ENCODE data around the gene VSTM4. TPM values are rescaled to one million over a fixed set of nuclear protein-coding genes. Genes with fewer than 3 reads are reported as not detected.

Gene VSTM4
- total RNA-seq, 1 donor from 2014 or later: 0.50 TPM

- no peak for TF ChIP-seq CTCF (IDR thresholded peaks at IDR 0.05; ENCODE audit: insufficient read depth, low read length, poor library complexity, severe bottlenecking)
- Histone ChIP-seq H3K36me3 (ENCODE audit: control insufficient read depth, insufficient read depth, low read length) (no peaks in the 10 kb centered on the region), H3K4me3 (ENCODE audit: low read depth, low read length) (no peak overlapping the region), H3K27me3 (ENCODE audit: control insufficient read depth, insufficient read depth, low read length) (peaks cover 9% of the 10 kb centered on the region)
- no peak for DNase-seq (ENCODE audit: low read depth)
Observed at GRCh38 chr10:49109669-49110340, 5.5 kb downstream of the VSTM4 start.

DNA sequence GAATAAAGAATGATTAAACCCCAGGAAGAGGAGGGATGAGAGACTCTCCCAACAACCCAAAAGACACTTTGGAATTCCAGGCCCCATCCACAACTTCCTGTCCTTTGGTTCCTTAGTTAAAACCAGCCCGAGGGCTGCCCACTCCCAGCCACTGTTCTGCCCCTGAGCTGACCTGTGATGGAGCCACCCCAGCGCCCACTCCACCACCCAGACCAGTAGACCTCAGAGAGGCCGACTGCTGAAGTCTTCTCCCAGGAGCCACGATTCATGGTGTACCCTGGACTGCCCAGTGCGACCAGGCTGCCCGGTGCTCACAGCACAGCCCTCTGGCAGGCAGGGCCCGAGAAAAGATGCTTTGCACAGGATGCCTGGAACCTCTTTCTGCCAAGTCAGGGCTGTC, 6.7 kb downstream of the VSTM4 start:
- peaks cover 5% of the 10 kb centered on the region for H3K27me3 ChIP-seq (ENCODE audit: control insufficient read depth, insufficient read depth, low read length)
- no peak for TF ChIP-seq CTCF (IDR thresholded peaks at IDR 0.05; ENCODE audit: insufficient read depth, low read length, poor library complexity, severe bottlenecking)
- no peaks in the 10 kb centered on the region for H3K36me3 ChIP-seq (ENCODE audit: control insufficient read depth, insufficient read depth, low read length)
- no peak for DNase-seq (ENCODE audit: low read depth)
- no peak overlapping the region for H3K4me3 ChIP-seq (ENCODE audit: low read depth, low read length)

DNA sequence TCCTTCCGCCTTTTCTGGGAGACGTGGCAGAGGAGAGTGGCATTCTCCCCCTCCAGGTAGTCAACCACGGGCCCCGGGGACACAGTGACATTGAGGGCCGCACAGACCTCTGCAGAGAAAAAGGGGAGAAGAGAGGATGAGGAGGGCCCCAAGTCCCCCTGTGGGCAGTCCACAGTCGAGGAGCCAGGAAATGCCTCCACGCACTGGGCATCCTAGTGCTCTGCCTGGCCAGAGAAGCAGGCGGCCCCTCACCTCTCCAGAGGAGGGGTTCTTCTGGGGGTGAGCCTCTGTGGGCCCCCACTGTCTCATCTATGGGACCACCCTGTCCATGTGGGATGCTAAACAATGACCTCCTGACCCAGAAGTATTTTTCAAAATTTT, 7.4 kb downstream of the VSTM4 start:
- no peaks in the 10 kb centered on the region for H3K36me3 ChIP-seq (ENCODE audit: control insufficient read depth, insufficient read depth, low read length)
- H3K4me3 ChIP-seq (ENCODE audit: low read depth, low read length): no peak overlapping the region
- H3K27me3 ChIP-seq (ENCODE audit: control insufficient read depth, insufficient read depth, low read length): peaks cover 4% of the 10 kb centered on the region
- DNase-seq (ENCODE audit: low read depth): no peak
- no peak for TF ChIP-seq CTCF (IDR thresholded peaks at IDR 0.05; ENCODE audit: insufficient read depth, low read length, poor library complexity, severe bottlenecking)

GRCh38 chr10:49107111-49107886, 8.0 kb downstream of the VSTM4 start:
- TF ChIP-seq CTCF (IDR thresholded peaks at IDR 0.05; ENCODE audit: insufficient read depth, low read length, poor library complexity, severe bottlenecking): no peak
- Histone ChIP-seq H3K27me3 (ENCODE audit: control insufficient read depth, insufficient read depth, low read length) (peaks cover 4% of the 10 kb centered on the region), H3K4me3 (ENCODE audit: low read depth, low read length) (no peak overlapping the region), H3K36me3 (ENCODE audit: control insufficient read depth, insufficient read depth, low read length) (no peaks in the 10 kb centered on the region)
- no peak for DNase-seq (ENCODE audit: low read depth)

DNA sequence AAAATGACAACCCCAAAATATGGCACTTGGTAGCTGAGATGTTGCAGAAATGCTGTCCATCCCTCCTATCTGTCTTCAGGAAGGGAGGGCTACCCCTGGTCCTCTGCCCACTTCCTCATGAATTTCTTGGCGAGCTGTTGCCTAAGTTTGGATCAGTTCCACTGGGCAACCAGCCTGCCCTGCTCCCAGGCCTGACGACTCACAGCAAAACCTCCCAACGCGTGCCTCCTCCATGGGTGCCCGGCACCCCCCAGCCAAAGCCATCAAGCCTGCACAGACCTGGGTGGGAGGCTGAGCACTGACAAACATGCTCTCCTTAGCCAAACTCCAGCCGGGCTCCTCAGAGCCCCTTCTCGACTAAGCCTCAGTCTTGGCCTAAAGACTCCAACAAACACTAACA, 8.9 kb downstream of the VSTM4 start:
- Histone ChIP-seq H3K36me3 (ENCODE audit: control insufficient read depth, insufficient read depth, low read length) (no peaks in the 10 kb centered on the region), H3K4me3 (ENCODE audit: low read depth, low read length) (no peak overlapping the region), H3K27me3 (ENCODE audit: control insufficient read depth, insufficient read depth, low read length) (peaks cover 4% of the 10 kb centered on the region)
- TF ChIP-seq CTCF (IDR thresholded peaks at IDR 0.05; ENCODE audit: insufficient read depth, low read length, poor library complexity, severe bottlenecking): no peak
- no peak for DNase-seq (ENCODE audit: low read depth)
